SK-N-SH (cell line): ENCODE results near the gene TLCD4. TPM values are rescaled to one million over a fixed set of nuclear protein-coding genes. Genes with fewer than 3 reads are reported as not detected.

Experiments used
- CTCF ChIA-PET: fragments of 300-600, 350-600 bp; formaldehyde crosslinking; extraction: SDS; loops from one replicate; lab custom pipeline; 2021; lab: Yijun Ruan, JAX
- POLR2A ChIA-PET: fragments of 350-600 bp; sonication (Branson Sonifier 250); formaldehyde crosslinking; extraction: SDS; loops from one replicate; lab custom pipeline; 2020; ENCODE audit warnings: antibody characterized with exemption, inconsistent platforms; lab: Yijun Ruan, JAX
- DNase-seq: peaks from one replicate; pipeline ENCODE4 v3.0.0; 2012
- H2AFZ ChIP-seq: fragments of 200-600 bp; sonication (generic); 2 replicates; pipeline ENCODE4 v1.8.1; 2016; ENCODE audit warnings: antibody characterized with exemption, mild to moderate bottlenecking, low read depth
- H3F3A ChIP-seq: fragments of 200-600 bp; sonication (generic); replicated peaks from 2 replicates; pipeline ENCODE3; 2016; ENCODE audit warnings: antibody characterized with exemption, mild to moderate bottlenecking; ENCODE audit not compliant: insufficient read depth
- H3K27ac ChIP-seq, 2 experiments: fragments of 200-500 bp in 1 of 2; fragments of 200-600 bp in 1 of 2; sonication (Bioruptor generic) in 1 of 2; sonication (generic), shearing (Covaris generic) in 1 of 2; 2 replicates each; pipeline versions ENCODE4 v1.5.1 to v1.6.1; 2014 to 2016; ENCODE audit warnings: low read depth in 2 of 2, inconsistent platforms in 1 of 2, low read length in 1 of 2, mild to moderate bottlenecking in 1 of 2, mixed read lengths in 1 of 2
- H3K27me3 ChIP-seq: fragments of 200-600 bp; sonication (generic), shearing (Covaris generic); 2 replicates; pipeline ENCODE4 v1.6.1; 2016; ENCODE audit warnings: mixed run types; ENCODE audit not compliant: insufficient read depth
- H3K36me3 ChIP-seq, 2 experiments: fragments of 200-500 bp in 1 of 2; fragments of 200-600 bp in 1 of 2; sonication (Bioruptor generic) in 1 of 2; sonication (generic) in 1 of 2; replicated peaks in 1 of 2; 2 replicates each; pipeline versions ENCODE3 to v1.5.1; 2014 to 2016; ENCODE audit warnings: low read length in 1 of 2, mild to moderate bottlenecking in 1 of 2; ENCODE audit not compliant: insufficient read depth in 2 of 2, control insufficient read depth in 1 of 2
- H3K4me1 ChIP-seq, 2 experiments: fragments of 200-500 bp in 1 of 2; fragments of 200-600 bp in 1 of 2; sonication (Bioruptor generic) in 1 of 2; sonication (generic), shearing (Covaris generic) in 1 of 2; 2 replicates each; pipeline versions ENCODE4 v1.5.1 to v1.6.1; 2014 to 2016; ENCODE audit warnings: low read depth in 1 of 2, low read length in 1 of 2, mixed run types in 1 of 2; ENCODE audit not compliant: insufficient read depth in 2 of 2, control insufficient read depth in 1 of 2
- H3K4me2 ChIP-seq: fragments of 200-600 bp; sonication (generic), shearing (Covaris generic); 2 replicates; pipeline ENCODE4 v1.6.1; 2017; ENCODE audit warnings: mixed run types
- H3K4me3 ChIP-seq, 2 experiments: fragments of 200-500 bp in 1 of 2; fragments of 200-600 bp in 1 of 2; sonication (Bioruptor generic) in 1 of 2; sonication (generic), shearing (Covaris generic) in 1 of 2; 2 replicates each; pipeline versions ENCODE4 v1.5.1 to v1.8.1; 2014 to 2016; ENCODE audit warnings: low read depth in 2 of 2, inconsistent platforms in 1 of 2, low read length in 1 of 2, mild to moderate bottlenecking in 1 of 2, mixed read lengths in 1 of 2, moderate library complexity in 1 of 2
- H3K79me2 ChIP-seq: fragments of 200-600 bp; sonication (generic); 2 replicates; pipeline ENCODE4 v1.8.1; 2017; ENCODE audit warnings: mild to moderate bottlenecking; ENCODE audit not compliant: insufficient read depth
- H3K9ac ChIP-seq: fragments of 200-600 bp; sonication (generic); 2 replicates; pipeline ENCODE4 v1.6.1; 2017; ENCODE audit warnings: mixed run types
- H3K9me2 ChIP-seq: fragments of 200-600 bp; sonication (generic); 2 replicates; pipeline ENCODE4 v1.6.1; 2017; ENCODE audit warnings: mixed run types
- H3K9me3 ChIP-seq: fragments of 200-600 bp; sonication (generic); 2 replicates; pipeline ENCODE4 v1.6.1; 2017; ENCODE audit warnings: mixed run types, mild to moderate bottlenecking, moderate library complexity
- H4K20me1 ChIP-seq: fragments of 200-600 bp; sonication (generic); 2 replicates; pipeline ENCODE4 v1.6.1; 2017; ENCODE audit warnings: mild to moderate bottlenecking, mixed run types; ENCODE audit not compliant: insufficient read depth
- CHD2 ChIP-seq: fragments of 150-350 bp; IDR thresholded peaks from 2 replicates; pipeline ENCODE4 v1.6.1; 2018; ENCODE audit warnings: low read length; ENCODE audit not compliant: partially characterized antibody
- EP300 ChIP-seq, 2 experiments: IDR thresholded peaks; 2 replicates each; pipeline versions ENCODE4 v1.4.0 to v1.6.1; 2012; ENCODE audit warnings: borderline replicate concordance in 1 of 2, low read depth in 1 of 2, low read length in 1 of 2
- EZH2phosphoT487 ChIP-seq: fragments of 200-600 bp; sonication (generic); IDR thresholded peaks from 2 replicates; pipeline ENCODE4 v1.6.1; 2017; ENCODE audit warnings: low read depth, mixed run types, mild to moderate bottlenecking, antibody characterized with exemption, moderate library complexity, borderline replicate concordance
- FOSL2 ChIP-seq: IDR thresholded peaks from 2 replicates; pipeline ENCODE4 v1.4.0; 2012; ENCODE audit warnings: low read depth, mild to moderate bottlenecking, moderate library complexity, borderline replicate concordance
- FOXM1 ChIP-seq: IDR thresholded peaks from 2 replicates; pipeline ENCODE4 v1.4.0; 2012; ENCODE audit warnings: low read depth, mild to moderate bottlenecking
- GABPA ChIP-seq: IDR thresholded peaks from 2 replicates; pipeline ENCODE4 v1.4.0; 2012; ENCODE audit warnings: low read depth, mild to moderate bottlenecking
- JUND ChIP-seq: IDR thresholded peaks from 2 replicates; pipeline ENCODE4 v1.4.0; 2012
- MEF2A ChIP-seq: IDR thresholded peaks from 2 replicates; pipeline ENCODE4 v1.4.0; 2012; ENCODE audit warnings: low read depth, borderline replicate concordance
- NFIC ChIP-seq: IDR thresholded peaks from 2 replicates; pipeline ENCODE4 v1.4.0; 2012; ENCODE audit warnings: borderline replicate concordance
- NRF1 ChIP-seq: IDR thresholded peaks from 2 replicates; pipeline ENCODE4 v1.6.1; 2012; ENCODE audit warnings: low read depth, mild to moderate bottlenecking, low read length
- POLR2AphosphoS5 ChIP-seq: IDR thresholded peaks from 2 replicates; pipeline ENCODE4 v1.6.1; 2012; ENCODE audit warnings: low read depth, low read length
- RCOR1 ChIP-seq: fragments of 150-350 bp; IDR thresholded peaks from 2 replicates; pipeline ENCODE4 v1.6.1; 2017; ENCODE audit warnings: antibody characterized with exemption, low read length
- RFX5 ChIP-seq: IDR thresholded peaks from 2 replicates; pipeline ENCODE4 v1.6.1; 2012; ENCODE audit warnings: mild to moderate bottlenecking, improper control_type of control experiment, low read length
- TCF12 ChIP-seq: IDR thresholded peaks from 2 replicates; pipeline ENCODE4 v1.4.0; 2012
- TEAD4 ChIP-seq: IDR thresholded peaks from 2 replicates; pipeline ENCODE4 v1.4.0; 2012; ENCODE audit warnings: mild to moderate bottlenecking, borderline replicate concordance; ENCODE audit not compliant: insufficient read depth
- YY1 ChIP-seq: IDR thresholded peaks from 2 replicates; pipeline ENCODE4 v1.4.0; 2012; ENCODE audit warnings: low read depth, mild to moderate bottlenecking
- ZBTB33 ChIP-seq: IDR thresholded peaks from 2 replicates; pipeline ENCODE4 v1.4.0; 2012; ENCODE audit warnings: low read depth, borderline replicate concordance
- WGBS: methylation state at CpG from one replicate; pipeline ENCODE4 v1.1.6; 2017; ENCODE audit warnings: low lambda C conversion rate; 5-methylcytosine and 5-hydroxymethylcytosine counted together
- polyA plus RNA-seq, 3 experiments: library from polyadenylated mRNA; depleted of rRNA; stranded (reverse); fragments of >200 nt; gene quantifications; 2 replicates each; pipeline ENCODE4 v1.2.3, GENCODE V29; 2012
- TF ChIP-seq, protein P1 (sequence below): IDR thresholded peaks from 2 replicates; pipeline ENCODE4 v1.4.0; 2012; ENCODE audit warnings: low read depth, borderline replicate concordance
- TF ChIP-seq, protein P2 (sequence below): fragments of 150-350 bp; IDR thresholded peaks from 2 replicates; pipeline ENCODE4 v1.6.1; 2016; ENCODE audit warnings: mild to moderate bottlenecking, low read depth, low read length

The TLCD4 gene
- polyA plus RNA-seq, 1 of the 3 experiments (the other 2 are of a cell fraction): 0.69 TPM

- no peaks in the 10 kb centered on the region for H3K79me2 ChIP-seq
- WGBS: 74% methylated on average over 5 of the region's 5 CpGs
- no peak for DNase-seq
- H3K36me3 ChIP-seq: peaks cover 6 to 21% of the 10 kb centered on the region in 2 experiments
- H3K4me3 ChIP-seq: no peak overlapping the region
- H4K20me1 ChIP-seq: no peaks in the 10 kb centered on the region
- H2AFZ ChIP-seq: no peak overlapping the region
- H3K9ac ChIP-seq: no peak overlapping the region
- H3K4me1 ChIP-seq: no peaks in the 10 kb centered on the region; a peak in 1 of 4 replicates
- no peaks in the 10 kb centered on the region for H3F3A ChIP-seq
- CTCF ChIA-PET: no interaction called here
- H3K27me3 ChIP-seq: no peaks in the 10 kb centered on the region
- H3K27ac ChIP-seq: no peak overlapping the region
- H3K9me3 ChIP-seq: no peaks in the 10 kb centered on the region
- POLR2A ChIA-PET: no interaction called here
- TF ChIP-seq EZH2phosphoT487 (no peak), EP300 (IDR thresholded peaks at IDR 0.05; ENCODE audit: borderline replicate concordance in 1 of 2, low read depth in 1 of 2, low read length in 1 of 2) (no peak), ZBTB33 (no peak), GABPA (no peak), RFX5 (no peak), FOXM1 (no peak), MEF2A (no peak), RCOR1 (no peak), YY1 (no peak), FOSL2 (no peak), TEAD4 (no peak), NFIC (no peak), JUND (no peak), POLR2AphosphoS5 (no peak), TCF12 (no peak), CHD2 (no peak), NRF1 (no peak)
- TF ChIP-seq, protein P1, sequence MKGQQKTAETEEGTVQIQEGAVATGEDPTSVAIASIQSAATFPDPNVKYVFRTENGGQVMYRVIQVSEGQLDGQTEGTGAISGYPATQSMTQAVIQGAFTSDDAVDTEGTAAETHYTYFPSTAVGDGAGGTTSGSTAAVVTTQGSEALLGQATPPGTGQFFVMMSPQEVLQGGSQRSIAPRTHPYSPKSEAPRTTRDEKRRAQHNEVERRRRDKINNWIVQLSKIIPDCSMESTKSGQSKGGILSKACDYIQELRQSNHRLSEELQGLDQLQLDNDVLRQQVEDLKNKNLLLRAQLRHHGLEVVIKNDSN: no peak
- TF ChIP-seq, protein P2, sequence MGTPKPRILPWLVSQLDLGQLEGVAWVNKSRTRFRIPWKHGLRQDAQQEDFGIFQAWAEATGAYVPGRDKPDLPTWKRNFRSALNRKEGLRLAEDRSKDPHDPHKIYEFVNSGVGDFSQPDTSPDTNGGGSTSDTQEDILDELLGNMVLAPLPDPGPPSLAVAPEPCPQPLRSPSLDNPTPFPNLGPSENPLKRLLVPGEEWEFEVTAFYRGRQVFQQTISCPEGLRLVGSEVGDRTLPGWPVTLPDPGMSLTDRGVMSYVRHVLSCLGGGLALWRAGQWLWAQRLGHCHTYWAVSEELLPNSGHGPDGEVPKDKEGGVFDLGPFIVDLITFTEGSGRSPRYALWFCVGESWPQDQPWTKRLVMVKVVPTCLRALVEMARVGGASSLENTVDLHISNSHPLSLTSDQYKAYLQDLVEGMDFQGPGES: no peak
- TF ChIP-seq, all 33 proteins: peak for 0
- Histone ChIP-seq H3K4me2 (no peak overlapping the region), H3K9me2 (no peaks in the 10 kb centered on the region)
Measured at GRCh38 chr1:95067568-95067967, 49.6 kb upstream of the TLCD4 start.
